ENCODE measurements around the gene NPIPB13. TPM values are rescaled to one million over a fixed set of nuclear protein-coding genes. Genes with fewer than 3 reads are reported as not detected.

Gene NPIPB13
- total and polyA plus RNA-seq, 12 donors: 2.0 to 9.8 (median 4.6) TPM; not detected in 2

Other genes starting within 250 kb of the NPIPB13 start
- under 1 TPM in 4 of 10 donors, not detected in 6; 0.27 to 0.95 (median 0.48) TPM for gene DOC2A, start 237.5 kb downstream of the NPIPB13 start, total RNA-seq
- 1 to 10 TPM in 1 of 2 donors, under 1 TPM in 1; 0.41 to 2.7 TPM for gene DOC2A, start 237.5 kb downstream of the NPIPB13 start, polyA plus RNA-seq
- not detected for gene C16orf92, start 225.3 kb downstream of the NPIPB13 start, total RNA-seq
- gene C16orf92, start 225.3 kb downstream of the NPIPB13 start, polyA plus RNA-seq: not detected
- not detected for gene TLCD3B, start 217.2 kb downstream of the NPIPB13 start, total RNA-seq
- under 1 TPM in 1 of 2 donors, not detected in 1; 0.29 TPM for gene TLCD3B, start 217.2 kb downstream of the NPIPB13 start, polyA plus RNA-seq
- 1,000 to 10,000 TPM; 3,057 to 4,582 (median 3,914) TPM for gene ALDOA, start 182.7 kb downstream of the NPIPB13 start, total RNA-seq
- gene ALDOA, start 182.7 kb downstream of the NPIPB13 start, polyA plus RNA-seq: 1,000 to 10,000 TPM; 2,873 to 3,079 TPM
- gene PPP4C, start 172.5 kb downstream of the NPIPB13 start, total RNA-seq: 10 to 100 TPM; 35.2 to 50.0 (median 42.4) TPM
- 10 to 100 TPM; 34.5 to 82.1 TPM for gene PPP4C, start 172.5 kb downstream of the NPIPB13 start, polyA plus RNA-seq
- gene TBX6, start 156.6 kb downstream of the NPIPB13 start, total RNA-seq: 1 to 10 TPM in 1 of 10 donors, under 1 TPM in 9; 0.28 to 1.4 (median 0.57) TPM
- gene TBX6, start 156.6 kb downstream of the NPIPB13 start, polyA plus RNA-seq: 1 to 10 TPM in 1 of 2 donors, under 1 TPM in 1; 0.28 to 1.7 TPM
- gene YPEL3, start 152.3 kb downstream of the NPIPB13 start, total RNA-seq: 100 to 1,000 TPM in 1 of 10 donors, 10 to 100 TPM in 9; 31.5 to 117 (median 42.6) TPM
- 100 to 1,000 TPM in 1 of 2 donors, 10 to 100 TPM in 1; 75.5 to 203 TPM for gene YPEL3, start 152.3 kb downstream of the NPIPB13 start, polyA plus RNA-seq
- gene GDPD3, start 134.9 kb downstream of the NPIPB13 start, total RNA-seq: 1 to 10 TPM in 9 of 10 donors, under 1 TPM in 1; 0.85 to 3.6 (median 1.5) TPM
- gene GDPD3, start 134.9 kb downstream of the NPIPB13 start, polyA plus RNA-seq: 1 to 10 TPM; 1.2 to 6.4 TPM
- gene MAPK3, start 125.3 kb downstream of the NPIPB13 start, total RNA-seq: 10 to 100 TPM; 40.9 to 65.2 (median 51.8) TPM
- gene MAPK3, start 125.3 kb downstream of the NPIPB13 start, polyA plus RNA-seq: 10 to 100 TPM; 39.9 to 56.3 TPM
- gene CORO1A, start 64.9 kb downstream of the NPIPB13 start, total RNA-seq: 10 to 100 TPM in 3 of 10 donors, 1 to 10 TPM in 7; 3.3 to 54.6 (median 5.5) TPM
- gene CORO1A, start 64.9 kb downstream of the NPIPB13 start, polyA plus RNA-seq: 10 to 100 TPM; 11.5 to 15.3 TPM
- gene BOLA2B, start 54.8 kb downstream of the NPIPB13 start, total RNA-seq: 10 to 100 TPM; 38.2 to 74.4 (median 55.8) TPM
- gene BOLA2B, start 54.8 kb downstream of the NPIPB13 start, polyA plus RNA-seq: 100 to 1,000 TPM; 193 to 226 TPM
- gene SLX1A, start 54.6 kb downstream of the NPIPB13 start, total RNA-seq: 10 to 100 TPM in 8 of 10 donors, 1 to 10 TPM in 2; 8.3 to 29.0 (median 17.7) TPM
- 10 to 100 TPM; 56.6 to 57.8 TPM for gene SLX1A, start 54.6 kb downstream of the NPIPB13 start, polyA plus RNA-seq
- 10 to 100 TPM in 2 of 10 donors, 1 to 10 TPM in 7, under 1 TPM in 1; 0.59 to 14.5 (median 5.9) TPM for gene SULT1A3, start 49.2 kb downstream of the NPIPB13 start, total RNA-seq
- gene SULT1A3, start 49.2 kb downstream of the NPIPB13 start, polyA plus RNA-seq: 10 to 100 TPM in 1 of 2 donors, 1 to 10 TPM in 1; 9.8 to 35.0 TPM
- gene CD2BP2, start 106.8 kb upstream of the NPIPB13 start, total RNA-seq: 10 to 100 TPM; 34.9 to 48.8 (median 38.8) TPM
- gene CD2BP2, start 106.8 kb upstream of the NPIPB13 start, polyA plus RNA-seq: 10 to 100 TPM; 19.9 to 47.7 TPM
- gene TBC1D10B, start 122.0 kb upstream of the NPIPB13 start, total RNA-seq: 10 to 100 TPM; 18.0 to 27.7 (median 22.2) TPM
- 10 to 100 TPM; 25.1 to 30.0 TPM for gene TBC1D10B, start 122.0 kb upstream of the NPIPB13 start, polyA plus RNA-seq
- not detected for gene MYL11, start 126.3 kb upstream of the NPIPB13 start, total RNA-seq
- gene MYL11, start 126.3 kb upstream of the NPIPB13 start, polyA plus RNA-seq: 1 to 10 TPM in 1 of 2 donors, under 1 TPM in 1; 0.41 to 3.7 TPM
- 1 to 10 TPM in 9 of 10 donors, under 1 TPM in 1; 0.97 to 6.8 (median 1.4) TPM for gene SEPTIN1, start 134.1 kb upstream of the NPIPB13 start, total RNA-seq
- 1 to 10 TPM in 1 of 2 donors, under 1 TPM in 1; 0.78 to 3.4 TPM for gene SEPTIN1, start 134.1 kb upstream of the NPIPB13 start, polyA plus RNA-seq
- gene ZNF48, start 146.9 kb upstream of the NPIPB13 start, total RNA-seq: 1 to 10 TPM; 3.2 to 6.6 (median 5.4) TPM
- gene ZNF48, start 146.9 kb upstream of the NPIPB13 start, polyA plus RNA-seq: 1 to 10 TPM; 2.2 to 8.0 TPM
- gene ZNF771, start 159.1 kb upstream of the NPIPB13 start, total RNA-seq: 1 to 10 TPM; 3.8 to 9.0 (median 5.1) TPM
- 10 to 100 TPM in 1 of 2 donors, 1 to 10 TPM in 1; 5.0 to 23.2 TPM for gene ZNF771, start 159.1 kb upstream of the NPIPB13 start, polyA plus RNA-seq
- gene DCTPP1, start 181.6 kb upstream of the NPIPB13 start, total RNA-seq: 10 to 100 TPM; 22.8 to 39.9 (median 29.7) TPM
- 10 to 100 TPM; 12.0 to 42.6 TPM for gene DCTPP1, start 181.6 kb upstream of the NPIPB13 start, polyA plus RNA-seq
- 10 to 100 TPM; 23.5 to 49.3 (median 29.3) TPM for gene SEPHS2, start 197.4 kb upstream of the NPIPB13 start, total RNA-seq
- 10 to 100 TPM; 17.3 to 47.0 TPM for gene SEPHS2, start 197.4 kb upstream of the NPIPB13 start, polyA plus RNA-seq
- gene ITGAL, start 224.3 kb upstream of the NPIPB13 start, total RNA-seq: 10 to 100 TPM in 1 of 10 donors, 1 to 10 TPM in 7, under 1 TPM in 2; 0.79 to 18.2 (median 1.9) TPM
- gene ITGAL, start 224.3 kb upstream of the NPIPB13 start, polyA plus RNA-seq: 1 to 10 TPM in 1 of 2 donors, under 1 TPM in 1; 0.52 to 1.2 TPM